ENCODE measurements around the gene RNASET2.

GRCh38 chr6:166898910-166899309 lies 57.4 kb downstream of the RNASET2 start:
- TF ChIP-seq CTCF (IDR thresholded peaks at IDR 0.05) (no peak), POLR2A (IDR thresholded peaks at IDR 0.05; ENCODE audit: low read length) (no peak), ESRRA (IDR thresholded peaks at IDR 0.05; ENCODE audit: borderline replicate concordance, low read length) (no peak), RAD21 (conservative IDR thresholded peaks at IDR 0.05 in 1 of 2, IDR thresholded peaks at IDR 0.05 in 1 of 2) (no peak), HES2 (IDR thresholded peaks at IDR 0.05) (no peak), MAFK (IDR thresholded peaks at IDR 0.05; ENCODE audit: partially characterized antibody) (no peak), EP300 (IDR thresholded peaks at IDR 0.05) (no peak)

All from A549 (cell line).